CD8-positive, alpha-beta memory T cell (primary cell): ENCODE measurements around the gene KSR1. TPM values are rescaled to one million over a fixed set of nuclear protein-coding genes. Genes with fewer than 3 reads are reported as not detected.
"Not testable (repeated sequence)": the region's sequence is repeated elsewhere in the genome, so short reads cannot be mapped to it uniquely, and the experiment has no call there.

Experiments used
- CTCF ChIA-PET: fragments of 350-600 bp; sonication (Branson Sonifier 250); formaldehyde crosslinking; loops from one replicate; lab custom pipeline; 2021; ENCODE audit warnings: antibody characterized with exemption; lab: Charles Lee
- POLR2A ChIA-PET: fragments of 350-600 bp; sonication (Branson Sonifier 250); formaldehyde crosslinking; loops from one replicate; lab custom pipeline; 2021; ENCODE audit warnings: antibody characterized with exemption; lab: Charles Lee
- DNase-seq, 5 donors: peaks; one replicate each; pipeline versions ENCODE4 v3.0.0 to v3.0.0-alpha.2; 2020 to 2022; ENCODE audit warnings: mixed read lengths in 1 of 5
- H3K27ac ChIP-seq: one replicate; pipeline ENCODE4 v1.7.0; 2013; ENCODE audit warnings: low read depth, mild to moderate bottlenecking, low read length, moderate library complexity
- H3K27me3 ChIP-seq: 2 replicates; pipeline ENCODE4 v1.7.0; 2013; ENCODE audit warnings: low read length, mild to moderate bottlenecking; ENCODE audit not compliant: insufficient read depth, poor library complexity, severe bottlenecking
- H3K36me3 ChIP-seq: 2 replicates; pipeline ENCODE4 v1.7.0; 2013; ENCODE audit warnings: mild to moderate bottlenecking, low read length, moderate library complexity; ENCODE audit not compliant: insufficient read depth
- H3K4me1 ChIP-seq: 2 replicates; pipeline ENCODE4 v1.7.0; 2013; ENCODE audit warnings: mild to moderate bottlenecking, low read length, moderate library complexity; ENCODE audit not compliant: insufficient read depth
- H3K4me3 ChIP-seq: 2 replicates; pipeline ENCODE4 v1.7.0; 2013; ENCODE audit warnings: mild to moderate bottlenecking, low read length
- H3K9me3 ChIP-seq: 2 replicates; pipeline ENCODE4 v1.7.0; 2013; ENCODE audit warnings: mild to moderate bottlenecking, low read length
- H3K27ac Mint-ChIP-seq, 8 donors: one replicate each; pipeline ENCODE4 v1.8.0; 2020 to 2021; ENCODE audit warnings: mixed read lengths in 8 of 8, mild to moderate bottlenecking in 6 of 8, inconsistent platforms in 3 of 8, moderate library complexity in 3 of 8
- H3K27me3 Mint-ChIP-seq, 2 donors: one replicate each; pipeline ENCODE4 v1.8.0; 2020 to 2021; ENCODE audit warnings: mixed read lengths in 2 of 2, mild to moderate bottlenecking in 1 of 2, moderate library complexity in 1 of 2
- H3K36me3 Mint-ChIP-seq, 3 donors: one replicate each; pipeline ENCODE4 v1.8.0; 2020 to 2021; ENCODE audit warnings: mixed read lengths in 3 of 3, inconsistent platforms in 1 of 3, mild to moderate bottlenecking in 1 of 3
- H3K4me1 Mint-ChIP-seq, 3 donors: one replicate each; pipeline ENCODE4 v1.8.0; 2020 to 2021; ENCODE audit warnings: mixed read lengths in 3 of 3, inconsistent platforms in 1 of 3, mild to moderate bottlenecking in 1 of 3
- H3K4me3 Mint-ChIP-seq, 7 donors: one replicate each; pipeline ENCODE4 v1.8.0; 2020 to 2021; ENCODE audit warnings: mixed read lengths in 7 of 7, mild to moderate bottlenecking in 6 of 7, moderate library complexity in 4 of 7, inconsistent platforms in 2 of 7
- H3K9me3 Mint-ChIP-seq, 5 donors: one replicate each; pipeline ENCODE4 v1.8.0; 2020 to 2022; ENCODE audit warnings: mixed read lengths in 5 of 5, mild to moderate bottlenecking in 3 of 5, moderate library complexity in 2 of 5, inconsistent platforms in 1 of 5
- polyA plus RNA-seq: library from polyadenylated mRNA; unstranded; fragments of 300-500 nt; fragmentation: Illumina TruSeq; gene quantifications from one replicate; pipeline ENCODE4 v1.2.3, GENCODE V29; 2021
- total RNA-seq, 2 experiments: library from RNA; stranded (reverse); gene quantifications; one replicate each; pipeline ENCODE4 v1.2.3, GENCODE V29; 2021

Gene KSR1
- total and polyA plus RNA-seq, 3 experiments from 2014 or later, result 2.9 to 26.9 (median 26.3) TPM

- CTCF ChIA-PET, H3K36me3 ChIP-seq, H3K9me3 ChIP-seq, H3K4me3 Mint-ChIP-seq, DNase-seq, H3K4me1 ChIP-seq, H3K4me3 ChIP-seq, H3K27me3 ChIP-seq, H3K27ac Mint-ChIP-seq, POLR2A ChIA-PET, H3K9me3 Mint-ChIP-seq, H3K27ac ChIP-seq, H3K27me3 Mint-ChIP-seq: not testable (repeated sequence)
- peaks cover 8 to 10% (median 8%) of the 10 kb centered on the region in 3 donors for H3K36me3 Mint-ChIP-seq
- H3K4me1 Mint-ChIP-seq, result peaks cover 15 to 20% (median 20%) of the 10 kb centered on the region in 3 donors
Measured at GRCh38 chr17:27501338-27501737, 45.1 kb downstream of the KSR1 start.

GRCh38 chr17:27502526-27503324 lies 46.5 kb downstream of the KSR1 start:
- Histone ChIP-seq H3K27me3 (no peaks in the 10 kb centered on the region), H3K4me3 (no peak overlapping the region)

GRCh38 chr17:27503611-27504010 lies 47.4 kb downstream of the KSR1 start:
- peaks cover 0 to 6% of the 10 kb centered on the region in 2 donors for H3K27me3 Mint-ChIP-seq
- H3K27ac Mint-ChIP-seq, result peak overlapping the region in 3 of 8 donors; percentile 18 to 68 (median 38)

More at GRCh38 chr17:27502526-27503324, 46.5 kb downstream of the KSR1 start:
- POLR2A ChIA-PET, result no interaction called here
- CTCF ChIA-PET, result no interaction called here
- Mint-ChIP-seq H3K4me1 (peaks cover 16 to 27% (median 22%) of the 10 kb centered on the region in 3 donors), H3K27me3 (peaks cover 0 to 6% of the 10 kb centered on the region in 2 donors), H3K36me3 (peaks cover 8 to 10% (median 8%) of the 10 kb centered on the region in 3 donors), H3K9me3 (peaks cover 0 to 6% (median 2%) of the 10 kb centered on the region in 5 donors), H3K4me3 (no peak overlapping the region), H3K27ac (no peak overlapping the region)
- DNase-seq, result no peak
- no peaks in the 10 kb centered on the region for H3K9me3 ChIP-seq
- no peaks in the 10 kb centered on the region for H3K4me1 ChIP-seq
- H3K36me3 ChIP-seq, result no peaks in the 10 kb centered on the region
- no peak overlapping the region for H3K27ac ChIP-seq

GRCh38 chr17:27504188-27504995 lies 48.1 kb downstream of the KSR1 start:
- Mint-ChIP-seq H3K4me3 (no peak overlapping the region), H3K4me1 (peaks cover 16 to 27% (median 21%) of the 10 kb centered on the region in 3 donors), H3K36me3 (peaks cover 6 to 10% (median 8%) of the 10 kb centered on the region in 3 donors), H3K27ac (peak overlapping the region in 1 of 8 donors; percentile 68), H3K27me3 (peaks cover 0 to 4% of the 10 kb centered on the region in 2 donors), H3K9me3 (peaks cover 0 to 6% (median 2%) of the 10 kb centered on the region in 5 donors)
- H3K4me1 ChIP-seq, result no peaks in the 10 kb centered on the region
- H3K27me3 ChIP-seq, result no peaks in the 10 kb centered on the region
- no peaks in the 10 kb centered on the region for H3K9me3 ChIP-seq
- no peaks in the 10 kb centered on the region for H3K36me3 ChIP-seq
- CTCF ChIA-PET, result no interaction called here
- H3K27ac ChIP-seq, result no peak overlapping the region
- no peak for DNase-seq
- POLR2A ChIA-PET, result no interaction called here
- H3K4me3 ChIP-seq, result no peak overlapping the region

More at GRCh38 chr17:27503611-27504010, 47.4 kb downstream of the KSR1 start:
- Histone ChIP-seq H3K4me3 (no peak overlapping the region), H3K36me3 (no peaks in the 10 kb centered on the region), H3K9me3 (no peaks in the 10 kb centered on the region), H3K27ac (no peak overlapping the region), H3K4me1 (no peaks in the 10 kb centered on the region), H3K27me3 (no peaks in the 10 kb centered on the region)
- H3K4me1 Mint-ChIP-seq, result peaks cover 16 to 30% (median 21%) of the 10 kb centered on the region in 3 donors
- peaks cover 0 to 6% (median 2%) of the 10 kb centered on the region in 5 donors for H3K9me3 Mint-ChIP-seq
- ChIA-PET POLR2A (no interaction called here), CTCF (no interaction called here)
- DNase-seq, result no peak
- H3K4me3 Mint-ChIP-seq, result no peak overlapping the region
- H3K36me3 Mint-ChIP-seq, result peaks cover 8 to 10% (median 8%) of the 10 kb centered on the region in 3 donors

- H3K9me3 ChIP-seq, result no peaks in the 10 kb centered on the region
- H3K27ac ChIP-seq, result no peak overlapping the region
- H3K36me3 ChIP-seq, result no peaks in the 10 kb centered on the region
- DNase-seq, result no peak
- peaks cover 16 to 38% (median 20%) of the 10 kb centered on the region in 3 donors for H3K4me1 Mint-ChIP-seq
- no peak overlapping the region for H3K4me3 ChIP-seq
- no peaks in the 10 kb centered on the region for H3K27me3 ChIP-seq
- H3K27me3 Mint-ChIP-seq, result no peaks in the 10 kb centered on the region
- H3K4me3 Mint-ChIP-seq, result no peak overlapping the region
- peaks cover 0 to 2% (median 0%) of the 10 kb centered on the region in 5 donors for H3K9me3 Mint-ChIP-seq
- H3K27ac Mint-ChIP-seq, result peak overlapping the region in 1 of 8 donors; percentile 41
- ChIA-PET POLR2A (no interaction called here), CTCF (interaction anchor here (1.0 to 1.1 kb wide), 2 partner anchors 17 to 34 kb away, joined by 3 read pairs; no protein-coding TSS in a partner anchor)
- H3K4me1 ChIP-seq, result no peaks in the 10 kb centered on the region
- peaks cover 0 to 6% (median 3%) of the 10 kb centered on the region in 3 donors for H3K36me3 Mint-ChIP-seq
Measured at GRCh38 chr17:27506348-27507218, 50.3 kb downstream of the KSR1 start.

- no peak for DNase-seq
- Mint-ChIP-seq H3K4me1 (peaks cover 4 to 28% (median 13%) of the 10 kb centered on the region in 3 donors), H3K27ac (peak overlapping the region in 1 of 8 donors; percentile 38), H3K27me3 (no peaks in the 10 kb centered on the region), H3K4me3 (peak overlapping the region in 1 of 7 donors; percentile 75), H3K36me3 (no peaks in the 10 kb centered on the region), H3K9me3 (no peaks in the 10 kb centered on the region)
- Histone ChIP-seq H3K9me3 (no peaks in the 10 kb centered on the region), H3K27ac (no peak overlapping the region), H3K4me3 (no peak overlapping the region), H3K27me3 (no peaks in the 10 kb centered on the region), H3K4me1 (no peaks in the 10 kb centered on the region), H3K36me3 (no peaks in the 10 kb centered on the region)
- ChIA-PET CTCF (no interaction called here), POLR2A (no interaction called here)
Measured at GRCh38 chr17:27511168-27511883, 55.1 kb downstream of the KSR1 start.

- Histone ChIP-seq H3K27ac (no peak overlapping the region), H3K9me3 (no peaks in the 10 kb centered on the region), H3K4me3 (no peak overlapping the region), H3K27me3 (no peaks in the 10 kb centered on the region), H3K36me3 (no peaks in the 10 kb centered on the region), H3K4me1 (no peaks in the 10 kb centered on the region)
- POLR2A ChIA-PET, result no interaction called here
- Mint-ChIP-seq H3K4me1 (peaks cover 2 to 21% (median 9%) of the 10 kb centered on the region in 3 donors), H3K27ac (no peak overlapping the region), H3K9me3 (no peaks in the 10 kb centered on the region), H3K4me3 (peak overlapping the region in 1 of 7 donors; percentile 13), H3K27me3 (no peaks in the 10 kb centered on the region), H3K36me3 (no peaks in the 10 kb centered on the region)
- CTCF ChIA-PET, result no interaction called here
- DNase-seq, result no peak
Measured at GRCh38 chr17:27512031-27512430, 55.8 kb downstream of the KSR1 start.
